H1 (cell line): ENCODE measurements around the gene CHFR. TPM values are rescaled to one million over a fixed set of nuclear protein-coding genes. Genes with fewer than 3 reads are reported as not detected.

ENCODE experiments used
- CTCF ChIA-PET: fragments of 300-600 bp; sonication (Branson Sonifier 250); formaldehyde crosslinking; loops from one replicate; lab custom pipeline; 2021; ENCODE audit not compliant: partially characterized antibody; lab: Charles Lee
- POLR2A ChIA-PET: fragments of 300-600 bp; sonication (Branson Sonifier 250); formaldehyde crosslinking; loops from one replicate; lab custom pipeline; 2021; ENCODE audit warnings: inconsistent platforms; ENCODE audit not compliant: partially characterized antibody; lab: Charles Lee
- DNase-seq, 2 experiments: peaks; one replicate each; pipeline versions ENCODE4 v3.0.0 to v3.0.0-alpha.2; 2010 to 2022; ENCODE audit warnings: low spot score in 2 of 2, low read depth in 1 of 2, mixed read lengths in 1 of 2
- FAIRE-seq: peaks from 2 replicates; lab custom pipeline; 2011; peaks lifted over from hg19 to GRCh38; lab: Jason Lieb, UNC
- H2AFZ ChIP-seq: 2 replicates; pipeline ENCODE4 v1.8.1; 2012; ENCODE audit warnings: low read length, inconsistent platforms
- H2AK5ac ChIP-seq: 2 replicates; pipeline ENCODE4 v1.6.1; 2013; ENCODE audit warnings: low read depth, low read length
- H2BK120ac ChIP-seq: replicated peaks from 2 replicates; pipeline ENCODE3; 2013; ENCODE audit warnings: low read depth, low read length, inconsistent platforms
- H2BK12ac ChIP-seq: 2 replicates; pipeline ENCODE4 v1.6.1; 2013; ENCODE audit warnings: low read depth, low read length
- H2BK15ac ChIP-seq: 2 replicates; pipeline ENCODE4 v1.6.1; 2013; ENCODE audit warnings: low read length
- H2BK20ac ChIP-seq: 2 replicates; pipeline ENCODE4 v1.6.1; 2013; ENCODE audit warnings: low read length
- H2BK5ac ChIP-seq: 2 replicates; pipeline ENCODE4 v1.6.1; 2013; ENCODE audit warnings: low read depth, low read length
- H3K14ac ChIP-seq: 2 replicates; pipeline ENCODE4 v1.6.1; 2013; ENCODE audit warnings: inconsistent platforms; ENCODE audit not compliant: insufficient read length
- H3K18ac ChIP-seq: 2 replicates; pipeline ENCODE4 v1.6.1; 2013; ENCODE audit warnings: low read length; ENCODE audit errors: extremely low read depth
- H3K23ac ChIP-seq: 2 replicates; pipeline ENCODE4 v1.6.1; 2013; ENCODE audit warnings: inconsistent platforms; ENCODE audit not compliant: insufficient read length
- H3K23me2 ChIP-seq: 2 replicates; pipeline ENCODE4 v1.6.1; 2013; ENCODE audit warnings: low read depth, low read length
- H3K27ac ChIP-seq: 2 replicates; pipeline ENCODE4 v1.6.1; 2011; ENCODE audit warnings: low read depth, low read length, inconsistent platforms
- H3K27me3 ChIP-seq, 4 experiments: replicated peaks in 1 of 4; 1 replicate in 1 of 4; 2 replicates in 3 of 4; pipeline versions ENCODE4 v1.6.1 to v1.8.1; 2011 to 2013; ENCODE audit warnings: low read length in 3 of 4, mild to moderate bottlenecking in 3 of 4, inconsistent platforms in 2 of 4, mixed read lengths in 2 of 4, moderate library complexity in 1 of 4; ENCODE audit not compliant: control insufficient read depth in 3 of 4, insufficient read depth in 3 of 4; ENCODE audit errors: extremely low read depth in 1 of 4
- H3K36me3 ChIP-seq, 4 experiments: 2 replicates each; pipeline versions ENCODE4 v1.6.1 to v1.8.1; 2011 to 2013; ENCODE audit warnings: mild to moderate bottlenecking in 4 of 4, low read length in 3 of 4, moderate library complexity in 2 of 4, control low read depth in 1 of 4, inconsistent platforms in 1 of 4; ENCODE audit not compliant: insufficient read depth in 4 of 4, control insufficient read depth in 2 of 4
- H3K4ac ChIP-seq: replicated peaks from 2 replicates; pipeline ENCODE3; 2013; ENCODE audit warnings: low read length, low read depth, mixed read lengths, inconsistent platforms; ENCODE audit not compliant: insufficient read length
- H3K4me1 ChIP-seq, 4 experiments: replicated peaks in 1 of 4; 1 replicate in 1 of 4; 2 replicates in 3 of 4; pipeline versions ENCODE4 v1.6.1 to v1.8.1; 2011 to 2013; ENCODE audit warnings: low read length in 3 of 4, inconsistent platforms in 2 of 4, mixed read lengths in 1 of 4; ENCODE audit not compliant: insufficient read depth in 4 of 4, control insufficient read depth in 3 of 4
- H3K4me2 ChIP-seq, 2 experiments: 2 replicates each; pipeline versions ENCODE4 v1.6.1 to v1.8.1; 2011 to 2013; ENCODE audit warnings: low read depth in 2 of 2, low read length in 2 of 2, control low read depth in 1 of 2, inconsistent platforms in 1 of 2, mild to moderate bottlenecking in 1 of 2; ENCODE audit not compliant: insufficient read depth in 1 of 2
- H3K4me3 ChIP-seq, 4 experiments: fragments of 200-600, 300-600 bp in 1 of 4; sonication (generic), shearing (Covaris generic), sonication (Bioruptor Twin) in 1 of 4; 2 replicates each; pipeline versions ENCODE4 v1.5.1 to v1.8.1; 2011 to 2016; ENCODE audit warnings: low read length in 4 of 4, low read depth in 3 of 4, control low read depth in 2 of 4, inconsistent platforms in 2 of 4, mild to moderate bottlenecking in 2 of 4, mixed read lengths in 1 of 4, moderate library complexity in 1 of 4; ENCODE audit not compliant: insufficient read depth in 2 of 4; ENCODE audit errors: extremely low read depth in 1 of 4
- H3K56ac ChIP-seq: replicated peaks from 2 replicates; pipeline ENCODE3; 2013; ENCODE audit warnings: low read depth, mild to moderate bottlenecking, mixed read lengths, low read length, inconsistent platforms; ENCODE audit not compliant: insufficient read length
- H3K79me1 ChIP-seq: 2 replicates; pipeline ENCODE4 v1.6.1; 2013; ENCODE audit warnings: low read depth, low read length, control low read depth
- H3K79me2 ChIP-seq, 2 experiments: 2 replicates each; pipeline versions ENCODE4 v1.6.1 to v1.8.1; 2012 to 2013; ENCODE audit warnings: low read length in 2 of 2, mild to moderate bottlenecking in 2 of 2, inconsistent platforms in 1 of 2; ENCODE audit not compliant: insufficient read depth in 2 of 2, control insufficient read depth in 1 of 2
- H3K9ac ChIP-seq, 4 experiments: replicated peaks in 1 of 4; 1 replicate in 1 of 4; 2 replicates in 3 of 4; pipeline versions ENCODE4 v1.6.1 to v1.8.1; 2011 to 2013; ENCODE audit warnings: low read depth in 3 of 4, low read length in 3 of 4, control low read depth in 2 of 4, mild to moderate bottlenecking in 2 of 4, moderate library complexity in 2 of 4, inconsistent platforms in 1 of 4; ENCODE audit errors: extremely low read depth in 1 of 4
- H3K9me3 ChIP-seq, 2 experiments: 2 replicates each; pipeline versions ENCODE4 v1.6.1 to v1.8.1; 2012 to 2013; ENCODE audit warnings: mild to moderate bottlenecking in 2 of 2, moderate library complexity in 2 of 2, control low read depth in 1 of 2, inconsistent platforms in 1 of 2, low read depth in 1 of 2, low read length in 1 of 2, mixed read lengths in 1 of 2; ENCODE audit not compliant: insufficient read depth in 2 of 2
- H4K20me1 ChIP-seq, 2 experiments: replicated peaks in 1 of 2; 2 replicates each; pipeline versions ENCODE3 to v1.8.1; 2011 to 2013; ENCODE audit warnings: inconsistent platforms in 2 of 2, low read length in 2 of 2, mild to moderate bottlenecking in 1 of 2; ENCODE audit not compliant: insufficient read depth in 2 of 2, control insufficient read depth in 1 of 2
- H4K5ac ChIP-seq: 2 replicates; pipeline ENCODE4 v1.6.1; 2013; ENCODE audit warnings: low read length, low read depth, mixed read lengths, inconsistent platforms; ENCODE audit not compliant: insufficient read length
- H4K8ac ChIP-seq: 2 replicates; pipeline ENCODE4 v1.8.0; 2013; ENCODE audit warnings: mild to moderate bottlenecking, moderate library complexity, low read length, inconsistent platforms; ENCODE audit not compliant: insufficient read depth; ENCODE audit errors: extremely low read depth
- H4K91ac ChIP-seq: replicated peaks from 2 replicates; pipeline ENCODE3; 2013; ENCODE audit warnings: low read length, mixed read lengths, inconsistent platforms; ENCODE audit not compliant: insufficient read length
- CREB1 ChIP-seq: IDR thresholded peaks from 2 replicates; pipeline ENCODE4 v1.6.1; 2012; ENCODE audit warnings: inconsistent platforms
- E2F6 ChIP-seq: IDR thresholded peaks from 2 replicates; pipeline ENCODE4 v1.6.1; 2012; ENCODE audit warnings: inconsistent platforms
- FOSL1 ChIP-seq: IDR thresholded peaks from 2 replicates; pipeline ENCODE4 v1.6.1; 2011; ENCODE audit warnings: mild to moderate bottlenecking, low read depth, low read length, moderate library complexity; ENCODE audit not compliant: insufficient read depth
- HDAC6 ChIP-seq: IDR thresholded peaks from one replicate; pipeline ENCODE4 v1.7.1; 2012; ENCODE audit warnings: low read depth, mild to moderate bottlenecking, inconsistent platforms, low read length, moderate library complexity
- JUN ChIP-seq: IDR thresholded peaks from 2 replicates; pipeline ENCODE4 v1.6.1; 2011; ENCODE audit warnings: low read depth, mild to moderate bottlenecking, improper control_type of control experiment, low read length
- KDM4A ChIP-seq: IDR thresholded peaks from one replicate; pipeline ENCODE4 v1.7.1; 2012; ENCODE audit warnings: low read depth, mild to moderate bottlenecking, moderate library complexity, low read length, inconsistent platforms; ENCODE audit not compliant: severe bottlenecking
- PHF8 ChIP-seq: fragments of 200-600 bp; sonication (generic); conservative IDR thresholded peaks from 2 replicates; pipeline ENCODE4 v1.7.1; 2012; ENCODE audit warnings: low read depth, mild to moderate bottlenecking, inconsistent platforms, low read length, moderate library complexity
- POLR2AphosphoS5 ChIP-seq: IDR thresholded peaks from 2 replicates; pipeline ENCODE4 v1.6.1; 2011; ENCODE audit warnings: low read depth, low read length
- RFX5 ChIP-seq: IDR thresholded peaks from 2 replicates; pipeline ENCODE4 v1.6.1; 2011; ENCODE audit warnings: low read depth, low read length, improper control_type of control experiment, borderline replicate concordance
- RNF2 ChIP-seq: fragments of 200-900, 300-1000 bp; sonication (generic); IDR thresholded peaks from 2 replicates; pipeline ENCODE4 v1.7.1; 2016; ENCODE audit warnings: borderline replicate concordance, low read depth, mild to moderate bottlenecking, antibody characterized with exemption, low read length; ENCODE audit not compliant: poor library complexity, severe bottlenecking; ENCODE audit errors: missing control alignments
- SP1 ChIP-seq: IDR thresholded peaks from 2 replicates; pipeline ENCODE4 v1.6.1; 2011; ENCODE audit warnings: low read depth, low read length
- SP2 ChIP-seq: IDR thresholded peaks from 2 replicates; pipeline ENCODE4 v1.6.1; 2012; ENCODE audit warnings: mild to moderate bottlenecking, low read length, inconsistent platforms
- TAF1 ChIP-seq: IDR thresholded peaks from 2 replicates; pipeline ENCODE4 v1.6.1; 2011; ENCODE audit warnings: mild to moderate bottlenecking, low read depth, low read length
- TBP ChIP-seq: IDR thresholded peaks from 2 replicates; pipeline ENCODE4 v1.6.1; 2011; ENCODE audit warnings: low read depth, low read length, improper control_type of control experiment
- WGBS, 2 experiments: shearing (Covaris generic) in 1 of 2; methylation state at CpG; one replicate each; pipeline versions ENCODE4 v1.1.6 to v1.1.7; 2013 to 2015; ENCODE audit warnings: low lambda C conversion rate in 2 of 2, mixed read lengths in 2 of 2, inconsistent platforms in 1 of 2, low coverage in 1 of 2, missing lambda C conversion rate in 1 of 2; ENCODE audit not compliant: insufficient replicate concordance in 2 of 2, insufficient coverage in 1 of 2, insufficient read length in 1 of 2; ENCODE audit errors: extremely low coverage in 1 of 2, missing lambda C conversion rate in 1 of 2; 5-methylcytosine and 5-hydroxymethylcytosine counted together
- polyA plus RNA-seq, 7 experiments: library from polyadenylated mRNA; depleted of rRNA in 3 of 7; stranded (reverse) in 5 of 7; unstranded in 2 of 7; fragments of >200 nt in 5 of 7; fragments of 200-250 nt in 2 of 7; gene quantifications; 1 replicate in 5 of 7; 2 replicates in 1 of 7; 4 replicates in 1 of 7; pipeline versions ENCODE4 v1.2.1 to v1.2.3, GENCODE V29; 2011 to 2013; ENCODE audit warnings: missing spikeins in 2 of 7, mixed read lengths in 2 of 7
- total RNA-seq: library from RNA; stranded (reverse); fragmentation: NEBNext Ultra II Directional; extraction: Animal tissue kit (Norgen Biotek cat#: 25700); gene quantifications from 2 replicates; pipeline ENCODE4 v1.2.1, GENCODE V29; 2021

The CHFR gene
- total and polyA plus RNA-seq, 2 of the 8 experiments (the other 6 are each of a cell fraction or from before 2014, with no cell fraction given) = 31.4 to 44.6 TPM

GRCh38 chr12:132873724-132874123 lies 13.7 kb downstream of the CHFR start:
- Histone ChIP-seq H4K20me1 (peaks cover 0 to 4% of the 10 kb centered on the region in 2 experiments), H3K4me1 (no peaks in the 10 kb centered on the region), H3K23ac (no peak overlapping the region)
- TF ChIP-seq SP1 (no peak), HDAC6 (no peak), RNF2 (no peak), KDM4A (no peak), TAF1 (no peak), E2F6 (no peak), SP2 (no peak), JUN (no peak), RFX5 (no peak), POLR2AphosphoS5 (no peak), TBP (no peak), PHF8 (no peak), CREB1 (no peak), FOSL1 (no peak)
- TF ChIP-seq, all 59 proteins: peak for 0
- no peak overlapping the region for H4K91ac ChIP-seq
- H2BK5ac ChIP-seq = no peak overlapping the region
- H3K4me2 ChIP-seq = no peak overlapping the region
- H2AFZ ChIP-seq = no peak overlapping the region
- no peak overlapping the region for H4K8ac ChIP-seq
- H3K23me2 ChIP-seq = no peaks in the 10 kb centered on the region
- no peaks in the 10 kb centered on the region for H3K27me3 ChIP-seq
- no peaks in the 10 kb centered on the region for H3K79me2 ChIP-seq
- peaks cover 5 to 35% (median 17%) of the 10 kb centered on the region in 4 experiments; a peak in 5 of 8 replicates for H3K36me3 ChIP-seq
- H3K27ac ChIP-seq = no peak overlapping the region
- no peaks in the 10 kb centered on the region for H3K9me3 ChIP-seq
- H2BK120ac ChIP-seq = no peak overlapping the region
- no peak overlapping the region for H2BK15ac ChIP-seq
- H2BK12ac ChIP-seq = no peak overlapping the region
- no peaks in the 10 kb centered on the region for H3K79me1 ChIP-seq
- no peak overlapping the region for H3K18ac ChIP-seq
- H2BK20ac ChIP-seq = no peak overlapping the region
- POLR2A ChIA-PET = interaction anchor here (1.8 kb wide), 1 partner anchor 13 kb away, joined by 8 read pairs; the partner anchor contains the start of gene CHFR
- no peak overlapping the region for H4K5ac ChIP-seq
- CTCF ChIA-PET = interaction anchor here (1.4 kb wide), 1 partner anchor 51 kb away, joined by 4 read pairs; no protein-coding TSS in a partner anchor
- H3K14ac ChIP-seq = no peak overlapping the region
- no peak overlapping the region for H3K4me3 ChIP-seq
- H3K56ac ChIP-seq = no peak overlapping the region
- no peak overlapping the region for H3K4ac ChIP-seq
- no peak for FAIRE-seq
- no peak overlapping the region for H2AK5ac ChIP-seq
- DNase-seq = no peak
- H3K9ac ChIP-seq = no peak overlapping the region
- WGBS, 2 experiments = 93% methylated on average over 10 of the region's 10 CpGs; no CpG with 5 or more reads in 1 of the 2 experiments
